ENCODE data around the gene ITCH.
"Not testable (repeated sequence)": the region's sequence is repeated elsewhere in the genome, so short reads cannot be mapped to it uniquely, and the experiment has no call there.

ITCH gene

DNA sequence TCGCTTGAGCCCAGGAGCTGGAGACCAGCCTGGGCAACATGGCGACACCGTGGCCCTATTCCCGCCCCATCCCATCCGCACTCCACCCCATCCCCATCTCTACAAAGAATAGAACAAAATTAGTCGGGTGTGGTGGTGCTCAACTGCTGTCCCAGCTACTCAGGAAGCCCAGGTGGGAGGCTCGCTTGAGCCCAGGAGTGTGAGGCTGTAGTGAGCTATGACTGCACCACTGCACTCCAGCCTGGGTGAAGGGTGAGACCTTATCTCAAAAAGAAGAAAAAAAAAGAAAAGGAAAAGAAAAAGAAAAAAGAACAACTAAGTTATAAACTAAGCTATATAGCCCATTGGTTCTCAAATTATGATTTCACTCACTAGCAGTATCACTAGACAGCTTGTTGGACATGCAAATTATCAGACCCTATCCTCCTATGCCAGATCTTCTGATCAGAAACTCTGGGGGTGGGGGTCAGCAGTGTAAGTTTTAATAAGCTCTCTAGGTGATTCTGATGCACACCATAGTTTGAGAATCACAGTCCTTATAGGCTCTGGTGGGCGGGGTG is 491 bp upstream of the ITCH start:
- peak; percentile 3 for ATAC-seq
- Mint-ChIP-seq H3K36me3 (peaks cover 17% of the 10 kb centered on the region), H3K4me3 (peak overlapping the region; percentile 94), H3K4me1 (peaks cover 32% of the 10 kb centered on the region), H3K27ac (peak overlapping the region; percentile 97), H3K27me3 (no peaks in the 10 kb centered on the region), H3K9me3 (peaks cover 2% of the 10 kb centered on the region)

- Mint-ChIP-seq H3K4me3 (peak overlapping the region; percentile 94), H3K27me3 (no peaks in the 10 kb centered on the region), H3K4me1 (peaks cover 41% of the 10 kb centered on the region), H3K9me3 (peaks cover 2% of the 10 kb centered on the region), H3K27ac (peak overlapping the region; percentile 97), H3K36me3 (peaks cover 24% of the 10 kb centered on the region)
- ATAC-seq = peak; percentile 71
Observed at GRCh38 chr20:34363465-34364222, 571 bp downstream of the ITCH start.

- H3K27me3 Mint-ChIP-seq = no peaks in the 10 kb centered on the region
- peak overlapping the region; percentile 94 for H3K4me3 Mint-ChIP-seq
- H3K4me1 Mint-ChIP-seq = peaks cover 46% of the 10 kb centered on the region
- peaks cover 2% of the 10 kb centered on the region for H3K9me3 Mint-ChIP-seq
- peaks cover 29% of the 10 kb centered on the region for H3K36me3 Mint-ChIP-seq
- no peak for ATAC-seq
- H3K27ac Mint-ChIP-seq = peak overlapping the region; percentile 97
Observed at GRCh38 chr20:34364223-34364506, 1.1 kb downstream of the ITCH start.

- Mint-ChIP-seq H3K9me3 (peaks cover 2% of the 10 kb centered on the region), H3K27ac (peak overlapping the region; percentile 13), H3K27me3 (no peaks in the 10 kb centered on the region), H3K4me1 (peaks cover 52% of the 10 kb centered on the region), H3K4me3 (peak overlapping the region; percentile 61), H3K36me3 (peaks cover 42% of the 10 kb centered on the region)
- peak; percentile 85 for ATAC-seq
Observed at GRCh38 chr20:34365765-34366213, 2.7 kb downstream of the ITCH start.

GRCh38 chr20:34367155-34367554 is 4.1 kb downstream of the ITCH start:
- H3K4me3 Mint-ChIP-seq = no peak overlapping the region
- no peak overlapping the region for H3K27ac Mint-ChIP-seq
- peaks cover 53% of the 10 kb centered on the region for H3K4me1 Mint-ChIP-seq
- no peaks in the 10 kb centered on the region for H3K27me3 Mint-ChIP-seq
- ATAC-seq = no peak
- peaks cover 2% of the 10 kb centered on the region for H3K9me3 Mint-ChIP-seq
- peaks cover 44% of the 10 kb centered on the region for H3K36me3 Mint-ChIP-seq

- peaks cover 46% of the 10 kb centered on the region for H3K4me1 Mint-ChIP-seq
- H3K27me3 Mint-ChIP-seq, ATAC-seq, H3K4me3 Mint-ChIP-seq, H3K9me3 Mint-ChIP-seq, H3K27ac Mint-ChIP-seq: not testable (repeated sequence)
- peaks cover 44% of the 10 kb centered on the region for H3K36me3 Mint-ChIP-seq
Observed at GRCh38 chr20:34367911-34368310, 4.8 kb downstream of the ITCH start.

GRCh38 chr20:34368547-34368946 is 5.5 kb downstream of the ITCH start:
- no peaks in the 10 kb centered on the region for H3K27me3 Mint-ChIP-seq
- peaks cover 2% of the 10 kb centered on the region for H3K9me3 Mint-ChIP-seq
- H3K36me3 Mint-ChIP-seq = peaks cover 45% of the 10 kb centered on the region
- peak overlapping the region; percentile 22 for H3K27ac Mint-ChIP-seq
- ATAC-seq = no peak
- peaks cover 45% of the 10 kb centered on the region for H3K4me1 Mint-ChIP-seq
- H3K4me3 Mint-ChIP-seq = no peak overlapping the region

DNA sequence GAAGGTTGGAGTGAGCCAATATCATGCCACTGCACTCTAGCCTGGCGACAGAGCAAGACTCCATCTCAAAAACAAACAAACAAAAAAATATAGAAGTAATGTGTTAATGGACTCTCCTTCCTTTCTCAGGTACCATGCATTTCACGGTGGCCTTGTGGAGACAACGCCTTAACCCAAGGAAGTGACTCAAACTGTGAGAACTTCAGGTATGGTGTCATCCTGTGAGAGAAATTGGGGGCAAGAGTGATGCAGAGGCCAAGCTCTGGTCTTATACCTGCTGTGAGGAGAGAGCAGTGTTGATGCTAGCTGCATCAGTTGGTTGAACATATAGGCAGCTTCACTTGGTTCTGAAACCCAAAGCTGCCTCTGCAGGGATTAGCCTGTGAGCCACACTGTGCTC is 6.2 kb downstream of the ITCH start:
- H3K27ac Mint-ChIP-seq = peak overlapping the region; percentile 22
- ATAC-seq = no peak
- H3K9me3 Mint-ChIP-seq = peaks cover 2% of the 10 kb centered on the region
- no peak overlapping the region for H3K4me3 Mint-ChIP-seq
- no peaks in the 10 kb centered on the region for H3K27me3 Mint-ChIP-seq
- H3K36me3 Mint-ChIP-seq = peaks cover 52% of the 10 kb centered on the region
- H3K4me1 Mint-ChIP-seq = peaks cover 45% of the 10 kb centered on the region

- H3K9me3 Mint-ChIP-seq = peaks cover 2% of the 10 kb centered on the region
- no peak for ATAC-seq
- peaks cover 58% of the 10 kb centered on the region for H3K36me3 Mint-ChIP-seq
- H3K27me3 Mint-ChIP-seq = no peaks in the 10 kb centered on the region
- H3K27ac Mint-ChIP-seq = no peak overlapping the region
- H3K4me3 Mint-ChIP-seq = no peak overlapping the region
- peaks cover 45% of the 10 kb centered on the region for H3K4me1 Mint-ChIP-seq
Observed at GRCh38 chr20:34370062-34370461, 7.0 kb downstream of the ITCH start.

DNA sequence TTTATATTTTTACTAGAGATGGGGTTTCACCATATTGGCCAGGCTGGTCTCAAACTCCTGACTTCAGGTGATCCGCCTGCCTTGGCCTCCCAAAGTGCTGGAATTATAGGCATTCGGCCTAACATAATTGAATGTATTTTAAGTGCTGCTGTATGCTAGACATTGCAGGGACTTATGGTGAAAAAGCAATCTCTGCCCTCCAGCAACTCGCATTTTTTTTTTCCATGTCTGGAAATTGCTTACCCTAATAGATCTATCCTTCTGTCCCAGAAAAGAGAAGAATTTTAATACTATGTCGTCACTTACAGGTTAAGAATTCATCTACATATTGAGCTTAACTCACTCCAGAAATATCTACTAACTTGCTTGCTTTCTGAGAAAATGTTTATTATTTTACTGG is 10.4 kb downstream of the ITCH start:
- H3K27me3 Mint-ChIP-seq = no peaks in the 10 kb centered on the region
- no peak overlapping the region for H3K27ac Mint-ChIP-seq
- ATAC-seq = no peak
- peaks cover 35% of the 10 kb centered on the region for H3K4me1 Mint-ChIP-seq
- H3K36me3 Mint-ChIP-seq = peaks cover 44% of the 10 kb centered on the region
- no peak overlapping the region for H3K4me3 Mint-ChIP-seq
- H3K9me3 Mint-ChIP-seq = no peaks in the 10 kb centered on the region

- peaks cover 36% of the 10 kb centered on the region for H3K4me1 Mint-ChIP-seq
Observed at GRCh38 chr20:34374209-34374760, 11.2 kb downstream of the ITCH start.

GRCh38 chr20:34375977-34376430 is 12.9 kb downstream of the ITCH start:
- H3K27me3 Mint-ChIP-seq = no peaks in the 10 kb centered on the region
- ATAC-seq = no peak
- no peak overlapping the region for H3K27ac Mint-ChIP-seq
- peaks cover 30% of the 10 kb centered on the region for H3K4me1 Mint-ChIP-seq
- no peak overlapping the region for H3K4me3 Mint-ChIP-seq
- peaks cover 22% of the 10 kb centered on the region for H3K36me3 Mint-ChIP-seq
- H3K9me3 Mint-ChIP-seq = no peaks in the 10 kb centered on the region

More at GRCh38 chr20:34374209-34374760, 11.2 kb downstream of the ITCH start:
- Mint-ChIP-seq H3K27me3 (no peaks in the 10 kb centered on the region), H3K36me3 (peaks cover 35% of the 10 kb centered on the region), H3K27ac (no peak overlapping the region), H3K9me3 (no peaks in the 10 kb centered on the region), H3K4me3 (no peak overlapping the region)
- no peak for ATAC-seq

- no peaks in the 10 kb centered on the region for H3K9me3 Mint-ChIP-seq
- H3K4me3 Mint-ChIP-seq = peak overlapping the region; percentile 23
- H3K27me3 Mint-ChIP-seq = no peaks in the 10 kb centered on the region
- H3K4me1 Mint-ChIP-seq = peaks cover 30% of the 10 kb centered on the region
- ATAC-seq = peak; percentile 88
- H3K36me3 Mint-ChIP-seq = peaks cover 22% of the 10 kb centered on the region
- H3K27ac Mint-ChIP-seq = peak overlapping the region; percentile 1
Observed at GRCh38 chr20:34377072-34377847, 14.2 kb downstream of the ITCH start.

- Mint-ChIP-seq H3K27me3 (no peaks in the 10 kb centered on the region), H3K27ac (no peak overlapping the region), H3K36me3 (no peaks in the 10 kb centered on the region), H3K9me3 (no peaks in the 10 kb centered on the region), H3K4me1 (peaks cover 30% of the 10 kb centered on the region), H3K4me3 (no peak overlapping the region)
- ATAC-seq = no peak
Observed at GRCh38 chr20:34382174-34382573, 19.1 kb downstream of the ITCH start.

GRCh38 chr20:34382877-34383455 is 19.9 kb downstream of the ITCH start:
- ATAC-seq, H3K27ac Mint-ChIP-seq: not testable (repeated sequence)
- peaks cover 28% of the 10 kb centered on the region for H3K4me1 Mint-ChIP-seq

More at GRCh38 chr20:34382877-34383455, 19.9 kb downstream of the ITCH start:
- not testable (repeated sequence) for H3K36me3 Mint-ChIP-seq, H3K9me3 Mint-ChIP-seq, H3K4me3 Mint-ChIP-seq, H3K27me3 Mint-ChIP-seq
